ENCODE results near the gene RNU1-4. TPM values are rescaled to one million over a fixed set of nuclear protein-coding genes. Genes with fewer than 3 reads are reported as not detected.
"Not testable (repeated sequence)": the region's sequence is repeated elsewhere in the genome, so short reads cannot be mapped to it uniquely, and the experiment has no call there.

RNU1-4 gene
- total RNA-seq, 1 donor from 2014 or later, result 1,356 TPM

- H3K9ac ChIP-seq (ENCODE audit: low read length), result no peak overlapping the region
- Mint-ChIP-seq H3K4me1 (ENCODE audit: low read depth, unreplicated experiment) (peaks cover 7% of the 10 kb centered on the region), H3K36me3 (ENCODE audit: low read depth, unreplicated experiment) (no peaks in the 10 kb centered on the region), H3K9me3 (ENCODE audit: unreplicated experiment) (no peaks in the 10 kb centered on the region), H3K4me3 (ENCODE audit: unreplicated experiment) (peak overlapping the region; percentile 1), H3K27ac (ENCODE audit: unreplicated experiment) (no peak overlapping the region), H3K27me3 (ENCODE audit: low read depth, unreplicated experiment) (peaks cover 55% of the 10 kb centered on the region)
- FAIRE-seq (no peak), DNase-seq (ENCODE audit: low read depth) (peak; percentile 10)
- H3K9me3 ChIP-seq (ENCODE audit: insufficient read depth, low read depth, low read length), result no peaks in the 10 kb centered on the region
- H4K20me1 ChIP-seq (ENCODE audit: insufficient read depth, low read length), result no peaks in the 10 kb centered on the region
- H3K4me1 ChIP-seq (ENCODE audit: insufficient read depth, low read length), result peaks cover 3% of the 10 kb centered on the region
- H3K79me2 ChIP-seq (ENCODE audit: insufficient read depth, low read length), result no peaks in the 10 kb centered on the region
- H3K4me3 ChIP-seq (ENCODE audit: insufficient read depth, low read depth, low read length), result no peak overlapping the region
- no peak for TF ChIP-seq EZH2 (IDR thresholded peaks at IDR 0.05; ENCODE audit: insufficient read depth, low read length)
- TF ChIP-seq CTCF (IDR thresholded peaks at IDR 0.05; ENCODE audit: insufficient read depth, low read depth, low read length), result no peak
- peaks cover 7% of the 10 kb centered on the region for H3K27me3 ChIP-seq (ENCODE audit: insufficient read depth, low read length)
- H2AFZ ChIP-seq (ENCODE audit: low read depth, low read length), result no peak overlapping the region
- H3K27ac ChIP-seq (ENCODE audit: low read depth, low read length), result no peak overlapping the region
- no peak overlapping the region for H3K4me2 ChIP-seq (ENCODE audit: low read length)
- H3K36me3 ChIP-seq (ENCODE audit: insufficient read depth, low read length), result no peaks in the 10 kb centered on the region
Observed at GRCh38 chr1:16717336-16718098, 22.8 kb upstream of the RNU1-4 start.

GRCh38 chr1:16718099-16718907, 22.0 kb upstream of the RNU1-4 start:
- peak overlapping the region; percentile 34 for H3K27ac Mint-ChIP-seq (ENCODE audit: unreplicated experiment)
- not testable (repeated sequence) for H3K27ac ChIP-seq (ENCODE audit: low read depth, low read length); H3K9me3 ChIP-seq (ENCODE audit: insufficient read depth, low read depth, low read length); H3K36me3 ChIP-seq (ENCODE audit: insufficient read depth, low read length); FAIRE-seq; H3K4me1 ChIP-seq (ENCODE audit: insufficient read depth, low read length); H2AFZ ChIP-seq (ENCODE audit: low read depth, low read length); H3K27me3 ChIP-seq (ENCODE audit: insufficient read depth, low read length); H3K9me3 Mint-ChIP-seq (ENCODE audit: unreplicated experiment); H3K4me3 Mint-ChIP-seq (ENCODE audit: unreplicated experiment); H3K4me2 ChIP-seq (ENCODE audit: low read length); H3K79me2 ChIP-seq (ENCODE audit: insufficient read depth, low read length); H3K36me3 Mint-ChIP-seq (ENCODE audit: low read depth, unreplicated experiment); H3K9ac ChIP-seq (ENCODE audit: low read length); H3K4me3 ChIP-seq (ENCODE audit: insufficient read depth, low read depth, low read length); H4K20me1 ChIP-seq (ENCODE audit: insufficient read depth, low read length); H3K4me1 Mint-ChIP-seq (ENCODE audit: low read depth, unreplicated experiment)
- H3K27me3 Mint-ChIP-seq (ENCODE audit: low read depth, unreplicated experiment), result peaks cover 56% of the 10 kb centered on the region
- peak; percentile 0 for DNase-seq (ENCODE audit: low read depth)

GRCh38 chr1:16718908-16719533, 21.3 kb upstream of the RNU1-4 start:
- H2AFZ ChIP-seq (ENCODE audit: low read depth, low read length), result no peak overlapping the region
- H3K4me1 ChIP-seq (ENCODE audit: insufficient read depth, low read length), result peaks cover 3% of the 10 kb centered on the region
- DNase-seq (ENCODE audit: low read depth), result no peak
- H3K27me3 Mint-ChIP-seq (ENCODE audit: low read depth, unreplicated experiment), result peaks cover 62% of the 10 kb centered on the region
- H3K4me2 ChIP-seq (ENCODE audit: low read length), result no peak overlapping the region
- H3K36me3 Mint-ChIP-seq (ENCODE audit: low read depth, unreplicated experiment), result no peaks in the 10 kb centered on the region
- H3K9ac ChIP-seq (ENCODE audit: low read length), result no peak overlapping the region
- H3K4me3 Mint-ChIP-seq (ENCODE audit: unreplicated experiment), result no peak overlapping the region
- FAIRE-seq, result no peak
- no peaks in the 10 kb centered on the region for H3K36me3 ChIP-seq (ENCODE audit: insufficient read depth, low read length)
- no peak for TF ChIP-seq CTCF (IDR thresholded peaks at IDR 0.05; ENCODE audit: insufficient read depth, low read depth, low read length)
- no peak for TF ChIP-seq EZH2 (IDR thresholded peaks at IDR 0.05; ENCODE audit: insufficient read depth, low read length)
- peak overlapping the region; percentile 44 for H3K27ac Mint-ChIP-seq (ENCODE audit: unreplicated experiment)
- no peaks in the 10 kb centered on the region for H3K9me3 Mint-ChIP-seq (ENCODE audit: unreplicated experiment)
- no peaks in the 10 kb centered on the region for H3K79me2 ChIP-seq (ENCODE audit: insufficient read depth, low read length)
- no peak overlapping the region for H3K27ac ChIP-seq (ENCODE audit: low read depth, low read length)
- peaks cover 7% of the 10 kb centered on the region for H3K4me1 Mint-ChIP-seq (ENCODE audit: low read depth, unreplicated experiment)
- H4K20me1 ChIP-seq (ENCODE audit: insufficient read depth, low read length), result no peaks in the 10 kb centered on the region
- H3K9me3 ChIP-seq (ENCODE audit: insufficient read depth, low read depth, low read length), result no peaks in the 10 kb centered on the region
- H3K27me3 ChIP-seq (ENCODE audit: insufficient read depth, low read length), result peaks cover 7% of the 10 kb centered on the region
- no peak overlapping the region for H3K4me3 ChIP-seq (ENCODE audit: insufficient read depth, low read depth, low read length)

Measured in astrocyte (in vitro differentiated cells and primary cell).